Activated T-cell treated with anti-CD3 and anti-CD28 coated beads, Interleukin-2, amount 50 U/mL, for 4 hours (primary cell): ENCODE data around the gene CDH18. TPM values are rescaled to one million over a fixed set of nuclear protein-coding genes. Genes with fewer than 3 reads are reported as not detected.

Experiments used
- ATAC-seq, 2 donors: fragments of 200-7000 bp; cut with Tn5 transposase; one replicate each; pipeline ENCODE4 v1.10.0; 2021
- DNase-seq: peaks from one replicate; pipeline ENCODE4 v3.0.0-alpha.2; 2020
- H3K27me3 Mint-ChIP-seq: one replicate; pipeline ENCODE4 v1.8.0; 2021; ENCODE audit warnings: low read depth, mixed read lengths
- H3K36me3 Mint-ChIP-seq: one replicate; pipeline ENCODE4 v1.8.0; 2022; ENCODE audit warnings: mixed read lengths; ENCODE audit not compliant: insufficient read depth
- H3K4me1 Mint-ChIP-seq: one replicate; pipeline ENCODE4 v1.8.0; 2021; ENCODE audit warnings: low read depth, mixed read lengths
- H3K4me3 Mint-ChIP-seq: one replicate; pipeline ENCODE4 v1.8.0; 2021; ENCODE audit warnings: mild to moderate bottlenecking, moderate library complexity, mixed read lengths
- H3K9me3 Mint-ChIP-seq: one replicate; pipeline ENCODE4 v1.8.0; 2021; ENCODE audit warnings: mixed read lengths
- total RNA-seq, 3 donors: library from RNA; stranded (reverse); gene quantifications; one replicate each; pipeline ENCODE4 v1.2.1, GENCODE V29; 2021

Gene CDH18
- total RNA-seq, 3 donors from 2014 or later, result not detected

- H3K4me1 Mint-ChIP-seq, result no peaks in the 10 kb centered on the region
- ATAC-seq (no peak), DNase-seq (no peak)
- peaks cover 10% of the 10 kb centered on the region for H3K9me3 Mint-ChIP-seq
- H3K4me3 Mint-ChIP-seq, result no peak overlapping the region
- H3K27me3 Mint-ChIP-seq, result no peaks in the 10 kb centered on the region
- H3K36me3 Mint-ChIP-seq, result no peaks in the 10 kb centered on the region
Measured at GRCh38 chr5:19519448-19519847, 468.6 kb downstream of the CDH18 start.

GRCh38 chr5:19498852-19499251 lies 489.1 kb downstream of the CDH18 start:
- Mint-ChIP-seq H3K4me1 (no peaks in the 10 kb centered on the region), H3K36me3 (no peaks in the 10 kb centered on the region), H3K9me3 (peaks cover 10% of the 10 kb centered on the region), H3K27me3 (no peaks in the 10 kb centered on the region), H3K4me3 (no peak overlapping the region)
- ATAC-seq (no peak), DNase-seq (no peak)

- peaks cover 4% of the 10 kb centered on the region for H3K9me3 Mint-ChIP-seq
- H3K27me3 Mint-ChIP-seq, result no peaks in the 10 kb centered on the region
- no peak for DNase-seq
- no peaks in the 10 kb centered on the region for H3K36me3 Mint-ChIP-seq
- no peaks in the 10 kb centered on the region for H3K4me1 Mint-ChIP-seq
- ATAC-seq, result no peak
- H3K4me3 Mint-ChIP-seq, result no peak overlapping the region
Measured at GRCh38 chr5:19497229-19497815, 490.7 kb downstream of the CDH18 start.

- Mint-ChIP-seq H3K9me3 (no peaks in the 10 kb centered on the region), H3K4me1 (no peaks in the 10 kb centered on the region), H3K36me3 (no peaks in the 10 kb centered on the region), H3K4me3 (no peak overlapping the region), H3K27me3 (no peaks in the 10 kb centered on the region)
- ATAC-seq, result no peak
- DNase-seq, result no peak
Measured at GRCh38 chr5:19496056-19496455, 491.9 kb downstream of the CDH18 start.

GRCh38 chr5:19492861-19493260 lies 495.1 kb downstream of the CDH18 start:
- no peaks in the 10 kb centered on the region for H3K4me1 Mint-ChIP-seq
- no peaks in the 10 kb centered on the region for H3K9me3 Mint-ChIP-seq
- DNase-seq (no peak), ATAC-seq (no peak)
- no peaks in the 10 kb centered on the region for H3K27me3 Mint-ChIP-seq
- H3K4me3 Mint-ChIP-seq, result no peak overlapping the region
- no peaks in the 10 kb centered on the region for H3K36me3 Mint-ChIP-seq

- no peak for DNase-seq
- H3K9me3 Mint-ChIP-seq, result peaks cover 3% of the 10 kb centered on the region
- H3K36me3 Mint-ChIP-seq, result no peaks in the 10 kb centered on the region
- no peaks in the 10 kb centered on the region for H3K4me1 Mint-ChIP-seq
- no peaks in the 10 kb centered on the region for H3K27me3 Mint-ChIP-seq
- H3K4me3 Mint-ChIP-seq, result no peak overlapping the region
- ATAC-seq, result no peak
Measured at GRCh38 chr5:19488786-19489185, 499.2 kb downstream of the CDH18 start.

GRCh38 chr5:19487480-19487879 lies 500.5 kb downstream of the CDH18 start:
- Mint-ChIP-seq H3K36me3 (no peaks in the 10 kb centered on the region), H3K27me3 (no peaks in the 10 kb centered on the region), H3K4me1 (no peaks in the 10 kb centered on the region), H3K4me3 (no peak overlapping the region), H3K9me3 (peaks cover 13% of the 10 kb centered on the region)
- DNase-seq (no peak), ATAC-seq (no peak)

- DNase-seq, result no peak
- H3K36me3 Mint-ChIP-seq, result no peaks in the 10 kb centered on the region
- no peaks in the 10 kb centered on the region for H3K27me3 Mint-ChIP-seq
- no peak for ATAC-seq
- H3K4me1 Mint-ChIP-seq, result no peaks in the 10 kb centered on the region
- H3K4me3 Mint-ChIP-seq, result no peak overlapping the region
- peaks cover 24% of the 10 kb centered on the region for H3K9me3 Mint-ChIP-seq
Measured at GRCh38 chr5:19479562-19479961, 508.4 kb downstream of the CDH18 start.

- DNase-seq (no peak), ATAC-seq (no peak)
- H3K4me3 Mint-ChIP-seq, result no peak overlapping the region
- H3K27me3 Mint-ChIP-seq, result no peaks in the 10 kb centered on the region
- no peaks in the 10 kb centered on the region for H3K4me1 Mint-ChIP-seq
- peaks cover 11% of the 10 kb centered on the region for H3K9me3 Mint-ChIP-seq
- no peaks in the 10 kb centered on the region for H3K36me3 Mint-ChIP-seq
Measured at GRCh38 chr5:19462019-19462418, 526.0 kb downstream of the CDH18 start.

GRCh38 chr5:19424506-19424905 lies 563.5 kb downstream of the CDH18 start:
- H3K4me3 Mint-ChIP-seq, result no peak overlapping the region
- no peaks in the 10 kb centered on the region for H3K36me3 Mint-ChIP-seq
- DNase-seq (no peak), ATAC-seq (no peak)
- no peaks in the 10 kb centered on the region for H3K4me1 Mint-ChIP-seq
- H3K9me3 Mint-ChIP-seq, result peaks cover 17% of the 10 kb centered on the region
- H3K27me3 Mint-ChIP-seq, result no peaks in the 10 kb centered on the region
